Effector memory CD8-positive, alpha-beta T cell (primary cell): Measurements from ENCODE around the gene POLN.

ENCODE experiments used
- ATAC-seq: fragments of 150-1000 bp; cut with Tn5 transposase; replicated peaks from 2 replicates; pipeline ENCODE4 v1.10.0; 2021; ENCODE audit warnings: mild to moderate bottlenecking, moderate library complexity
- DNase-seq, 3 experiments: peaks; one replicate each; pipeline ENCODE4 v3.0.0; 2021
- H3K27ac Mint-ChIP-seq, 2 donors: one replicate each; pipeline ENCODE4 v1.8.0; 2022; ENCODE audit warnings: mild to moderate bottlenecking in 2 of 2, mixed read lengths in 2 of 2, moderate library complexity in 2 of 2
- H3K27me3 Mint-ChIP-seq, 2 donors: one replicate each; pipeline ENCODE4 v1.8.0; 2022; ENCODE audit warnings: mixed read lengths in 2 of 2
- H3K36me3 Mint-ChIP-seq: one replicate; pipeline ENCODE4 v1.8.0; 2022; ENCODE audit warnings: mild to moderate bottlenecking, moderate library complexity, mixed read lengths; ENCODE audit not compliant: insufficient read depth
- H3K4me1 Mint-ChIP-seq, 2 donors: one replicate each; pipeline ENCODE4 v1.8.0; 2022; ENCODE audit warnings: low read depth in 2 of 2, mixed read lengths in 2 of 2
- H3K4me3 Mint-ChIP-seq, 2 donors: one replicate each; pipeline ENCODE4 v1.8.0; 2022; ENCODE audit warnings: mild to moderate bottlenecking in 2 of 2, mixed read lengths in 2 of 2, moderate library complexity in 2 of 2
- H3K9me3 Mint-ChIP-seq, 2 donors: one replicate each; pipeline ENCODE4 v1.8.0; 2022; ENCODE audit warnings: mixed read lengths in 2 of 2

The POLN gene

DNA sequence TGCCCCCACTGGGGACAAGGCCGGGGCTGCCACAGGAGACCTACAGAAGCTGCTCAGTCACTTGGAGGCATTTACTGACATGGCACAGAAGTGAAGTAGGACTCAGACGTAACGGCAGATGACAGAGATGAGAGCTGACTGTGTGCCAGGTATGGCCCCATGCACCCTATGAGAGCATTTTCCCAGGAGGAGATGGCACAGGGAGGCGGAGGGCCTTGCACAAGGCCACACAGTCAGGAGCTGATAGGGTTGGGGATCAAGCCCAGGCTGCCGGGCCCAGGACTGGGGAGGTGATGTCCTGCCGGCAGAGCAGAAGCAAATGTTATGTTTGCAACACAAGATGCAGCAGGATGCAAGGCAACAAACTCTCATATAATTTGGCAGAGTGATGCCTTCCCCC lies 148.7 kb downstream of the POLN start:
- Mint-ChIP-seq H3K4me1 (no peaks in the 10 kb centered on the region), H3K27ac (no peak overlapping the region), H3K36me3 (no peaks in the 10 kb centered on the region), H3K4me3 (no peak overlapping the region), H3K27me3 (peaks cover 12 to 46% of the 10 kb centered on the region in 2 donors), H3K9me3 (peaks cover 0 to 2% of the 10 kb centered on the region in 2 donors)
- no peak for ATAC-seq
- DNase-seq = no peak

DNA sequence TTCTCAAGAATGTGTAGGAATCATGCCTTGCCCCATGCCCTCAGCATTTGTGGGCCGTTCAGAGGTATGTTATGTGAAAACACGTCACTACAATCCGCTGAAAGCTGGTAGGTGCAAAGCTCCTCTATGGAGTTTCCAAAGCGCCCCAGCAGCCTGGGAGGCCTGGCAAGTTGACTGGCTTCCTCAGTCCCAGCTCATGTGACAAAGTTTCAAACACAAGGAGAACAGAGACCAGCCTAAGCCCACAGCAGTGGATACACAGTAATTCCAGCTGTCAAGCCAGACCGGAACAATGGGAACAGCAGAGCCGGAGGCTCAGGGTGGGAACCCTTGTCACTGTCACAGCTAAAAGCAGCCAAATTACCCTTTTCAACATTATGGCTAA lies 149.3 kb downstream of the POLN start:
- H3K36me3 Mint-ChIP-seq = no peaks in the 10 kb centered on the region
- H3K27me3 Mint-ChIP-seq = peaks cover 12 to 46% of the 10 kb centered on the region in 2 donors
- H3K4me3 Mint-ChIP-seq = no peak overlapping the region
- H3K4me1 Mint-ChIP-seq = no peaks in the 10 kb centered on the region
- H3K9me3 Mint-ChIP-seq = peaks cover 0 to 2% of the 10 kb centered on the region in 2 donors
- no peak overlapping the region for H3K27ac Mint-ChIP-seq
- DNase-seq = no peak
- no peak for ATAC-seq

DNA sequence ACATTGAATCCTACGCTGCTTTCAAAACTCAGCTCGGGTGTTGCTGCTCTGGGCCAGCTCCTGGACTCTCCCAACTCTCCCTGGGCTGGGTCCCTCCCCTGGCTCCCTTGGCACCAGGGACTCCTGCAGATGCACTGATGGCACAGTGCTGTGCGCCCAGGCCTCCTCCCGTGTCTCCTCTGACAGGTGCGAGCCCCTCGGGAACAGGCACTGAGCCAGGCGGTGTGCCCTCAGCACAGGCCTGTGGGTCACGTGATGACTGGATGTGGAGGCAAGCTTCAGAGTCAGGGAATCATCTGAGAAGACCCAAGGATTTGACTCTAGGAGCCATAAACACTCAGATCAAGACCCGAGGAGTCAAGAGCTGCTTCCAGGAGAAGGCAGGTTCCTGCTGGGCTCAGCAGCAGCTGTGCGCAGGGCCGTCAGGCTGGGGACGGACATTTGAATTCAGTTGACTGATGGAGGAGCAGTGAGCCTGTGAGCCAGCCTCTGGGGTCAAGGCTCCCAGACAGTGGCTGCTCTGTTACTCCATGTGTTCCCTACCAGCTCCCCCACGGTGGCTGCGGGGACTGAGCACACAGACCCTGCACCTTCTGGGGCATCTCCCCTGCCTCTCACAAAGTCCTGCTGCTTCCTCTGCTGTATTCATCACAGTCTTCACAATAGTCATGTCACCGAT lies 149.8 kb downstream of the POLN start:
- Mint-ChIP-seq H3K4me1 (no peaks in the 10 kb centered on the region), H3K27me3 (peaks cover 12 to 45% of the 10 kb centered on the region in 2 donors), H3K36me3 (no peaks in the 10 kb centered on the region), H3K27ac (no peak overlapping the region), H3K9me3 (peaks cover 0 to 2% of the 10 kb centered on the region in 2 donors), H3K4me3 (no peak overlapping the region)
- ATAC-seq = no peak
- no peak for DNase-seq

DNA sequence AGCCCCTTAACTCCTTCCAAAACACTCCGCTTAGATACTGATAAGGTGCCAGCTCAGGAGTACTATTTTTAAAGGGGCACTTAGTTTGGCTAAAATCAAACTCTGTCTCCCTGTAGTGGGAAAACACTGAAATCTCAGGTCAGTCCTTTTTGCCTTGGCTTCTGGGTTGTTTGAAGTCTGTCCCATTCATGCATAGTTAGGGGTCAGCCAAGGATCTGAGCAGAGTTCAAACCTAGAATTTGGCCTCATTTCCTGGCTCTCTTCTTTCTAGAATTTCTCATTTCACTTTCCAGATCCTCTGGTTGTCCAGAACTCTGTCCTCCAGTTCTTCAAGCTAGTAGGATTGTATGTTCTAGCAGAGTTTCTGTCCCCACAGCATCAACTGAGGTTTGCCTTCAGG lies 151.3 kb downstream of the POLN start:
- peaks cover 16 to 40% of the 10 kb centered on the region in 2 donors for H3K27me3 Mint-ChIP-seq
- DNase-seq (no peak), ATAC-seq (no peak)
- H3K36me3 Mint-ChIP-seq = no peaks in the 10 kb centered on the region
- H3K9me3 Mint-ChIP-seq = no peaks in the 10 kb centered on the region
- no peak overlapping the region for H3K27ac Mint-ChIP-seq
- no peaks in the 10 kb centered on the region for H3K4me1 Mint-ChIP-seq
- no peak overlapping the region for H3K4me3 Mint-ChIP-seq

DNA sequence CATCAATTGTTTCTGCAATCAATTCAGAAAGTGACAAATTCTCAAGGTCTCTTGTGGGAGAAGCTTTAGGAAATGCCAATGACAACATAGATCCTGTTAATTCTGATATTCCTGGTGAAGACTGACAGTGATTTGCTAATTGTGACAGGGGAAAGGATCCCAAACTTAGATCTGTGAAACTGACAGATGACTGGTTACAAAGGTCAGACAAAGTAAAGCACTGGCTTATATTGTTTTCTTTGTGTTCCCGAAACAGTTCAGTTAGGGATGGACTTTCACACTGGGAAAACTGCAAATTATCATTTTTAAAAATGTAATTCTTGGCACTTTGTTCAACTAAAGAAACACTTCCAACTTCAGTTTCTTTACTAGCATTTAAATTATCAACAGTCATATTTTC lies 152.7 kb downstream of the POLN start:
- H3K27ac Mint-ChIP-seq = no peak overlapping the region

DNA sequence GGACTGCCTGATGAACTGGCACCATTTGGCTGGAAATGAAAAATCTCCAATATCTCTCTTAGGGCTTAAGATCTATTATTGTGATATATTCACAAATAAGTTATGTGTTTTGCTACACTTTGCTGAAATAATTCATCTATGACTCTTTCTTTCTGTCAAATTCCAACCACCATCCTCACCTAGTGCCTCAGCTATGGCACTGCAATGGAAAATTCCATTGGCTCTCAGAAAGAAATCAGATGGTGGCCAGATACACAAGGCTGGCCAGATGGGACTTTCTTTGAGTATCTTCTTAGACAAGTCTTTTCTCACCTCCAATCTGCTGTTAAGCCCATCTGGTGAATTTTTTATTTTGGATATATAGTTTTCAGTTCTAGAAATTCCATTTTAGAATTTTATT lies 154.8 kb downstream of the POLN start:
- ATAC-seq (no peak), DNase-seq (no peak)
- Mint-ChIP-seq H3K9me3 (no peaks in the 10 kb centered on the region), H3K27ac (no peak overlapping the region), H3K4me1 (no peaks in the 10 kb centered on the region), H3K4me3 (no peak overlapping the region), H3K27me3 (peaks cover 5 to 28% of the 10 kb centered on the region in 2 donors), H3K36me3 (no peaks in the 10 kb centered on the region)

More for the DNA sequence above, 152.7 kb downstream of the POLN start:
- DNase-seq (no peak), ATAC-seq (no peak)
- Mint-ChIP-seq H3K36me3 (no peaks in the 10 kb centered on the region), H3K4me3 (no peak overlapping the region), H3K9me3 (no peaks in the 10 kb centered on the region), H3K4me1 (no peaks in the 10 kb centered on the region), H3K27me3 (peaks cover 12 to 43% of the 10 kb centered on the region in 2 donors)

DNA sequence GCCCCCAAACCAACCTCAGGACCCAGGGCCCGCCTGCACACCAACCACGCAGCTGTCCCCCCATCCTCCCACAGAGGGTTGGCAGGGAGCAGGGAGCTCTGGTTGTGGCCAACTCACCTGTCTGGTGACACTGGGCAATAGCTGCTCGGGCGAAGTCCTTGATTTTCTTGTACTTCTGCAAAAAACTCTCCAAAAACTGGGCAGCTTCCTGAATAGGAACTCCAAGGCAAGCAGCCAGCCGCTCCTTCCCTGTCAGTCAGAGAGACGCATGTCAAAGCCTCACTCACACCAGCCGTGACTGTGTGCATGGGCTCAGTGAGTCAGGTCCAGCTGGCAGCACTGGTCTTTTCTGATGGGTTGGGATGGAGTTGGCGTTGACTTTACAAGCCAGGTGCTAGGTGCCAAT lies 156.4 kb downstream of the POLN start:
- no peaks in the 10 kb centered on the region for H3K4me1 Mint-ChIP-seq
- DNase-seq (no peak), ATAC-seq (no peak)
- H3K27me3 Mint-ChIP-seq = peaks cover 5 to 17% of the 10 kb centered on the region in 2 donors
- no peak overlapping the region for H3K27ac Mint-ChIP-seq
- no peak overlapping the region for H3K4me3 Mint-ChIP-seq
- H3K9me3 Mint-ChIP-seq = no peaks in the 10 kb centered on the region
- H3K36me3 Mint-ChIP-seq = no peaks in the 10 kb centered on the region

DNA sequence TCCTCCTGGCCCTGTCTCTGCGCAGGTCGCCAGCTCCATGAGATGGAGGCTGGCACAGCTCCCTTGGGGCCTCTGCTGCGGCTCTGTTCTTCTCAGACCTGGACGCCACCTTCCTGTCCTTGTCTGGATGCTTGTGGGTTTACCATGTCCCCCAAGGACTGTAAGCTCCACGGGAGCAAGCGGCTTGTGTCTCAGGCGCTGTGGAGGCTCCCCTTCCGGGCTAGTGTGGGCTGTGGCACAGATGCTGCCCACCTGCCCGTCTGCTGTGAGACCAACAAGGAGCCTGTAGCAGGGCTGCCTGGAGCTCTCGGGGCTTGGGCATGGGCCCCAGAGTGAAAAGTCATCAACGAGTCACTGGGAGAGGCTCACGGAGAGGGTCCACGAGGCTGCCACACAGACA lies 157.6 kb downstream of the POLN start:
- H3K36me3 Mint-ChIP-seq = no peaks in the 10 kb centered on the region
- H3K27ac Mint-ChIP-seq = no peak overlapping the region
- ATAC-seq (no peak), DNase-seq (no peak)
- H3K27me3 Mint-ChIP-seq = peaks cover 5 to 9% of the 10 kb centered on the region in 2 donors
- H3K9me3 Mint-ChIP-seq = no peaks in the 10 kb centered on the region
- no peaks in the 10 kb centered on the region for H3K4me1 Mint-ChIP-seq
- no peak overlapping the region for H3K4me3 Mint-ChIP-seq

DNA sequence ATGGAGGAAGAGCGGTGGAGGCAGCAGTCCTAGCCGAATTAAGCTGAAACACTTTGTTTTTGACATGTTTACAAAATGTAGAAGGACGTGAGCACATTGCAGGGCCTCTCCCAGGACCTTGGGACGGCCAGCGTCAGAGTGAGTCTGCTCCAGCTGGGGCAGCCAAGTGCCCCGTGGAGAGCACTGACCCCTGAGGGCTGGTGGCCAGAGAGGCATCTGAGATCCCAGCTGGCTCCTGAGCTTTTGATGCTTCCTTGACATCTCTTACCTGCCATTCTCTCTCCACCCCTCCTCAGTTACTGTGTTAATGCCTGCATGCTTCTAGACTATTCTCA lies 158.1 kb downstream of the POLN start:
- no peaks in the 10 kb centered on the region for H3K9me3 Mint-ChIP-seq
- H3K27me3 Mint-ChIP-seq = peaks cover 5 to 9% of the 10 kb centered on the region in 2 donors
- no peak overlapping the region for H3K4me3 Mint-ChIP-seq
- DNase-seq (no peak), ATAC-seq (no peak)
- no peak overlapping the region for H3K27ac Mint-ChIP-seq
- H3K36me3 Mint-ChIP-seq = no peaks in the 10 kb centered on the region
- no peaks in the 10 kb centered on the region for H3K4me1 Mint-ChIP-seq

DNA sequence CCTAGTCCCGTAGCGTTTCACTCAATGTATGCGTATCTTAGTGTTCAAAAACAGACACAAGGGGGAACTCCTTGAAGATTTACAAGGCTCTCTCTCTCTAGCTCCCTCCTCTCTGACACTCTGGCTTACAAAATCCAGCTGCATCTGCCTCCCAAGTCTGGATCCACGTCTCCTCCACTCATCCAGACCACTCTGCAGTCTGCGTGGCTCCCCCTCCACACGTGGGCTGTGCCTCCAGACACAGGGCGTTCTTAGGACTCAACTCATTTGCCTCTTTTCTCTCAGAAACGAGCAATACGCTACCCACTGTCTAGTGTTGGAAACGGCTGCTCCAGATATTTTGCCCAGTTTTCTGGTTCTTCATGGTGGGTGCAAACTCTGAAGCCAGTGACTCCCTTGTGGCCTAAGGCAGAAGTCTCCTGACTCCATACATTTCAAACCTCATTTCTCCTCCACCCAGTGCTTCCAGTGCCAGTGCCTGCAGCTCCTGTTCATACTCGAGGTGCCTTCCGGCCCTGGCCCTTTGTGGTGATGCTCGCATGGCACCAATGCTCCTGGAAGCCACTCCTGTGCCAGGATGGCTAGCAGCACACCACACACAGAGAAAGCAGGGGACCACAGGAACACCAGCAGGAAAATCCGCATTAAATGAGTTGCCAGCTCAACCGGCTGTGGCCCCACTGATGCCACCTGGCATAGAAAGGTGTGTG lies 158.7 kb downstream of the POLN start:
- no peak overlapping the region for H3K27ac Mint-ChIP-seq
- DNase-seq = no peak
- no peak overlapping the region for H3K4me3 Mint-ChIP-seq
- peaks cover 5 to 9% of the 10 kb centered on the region in 2 donors for H3K27me3 Mint-ChIP-seq
- H3K9me3 Mint-ChIP-seq = no peaks in the 10 kb centered on the region
- ATAC-seq = no peak
- no peaks in the 10 kb centered on the region for H3K36me3 Mint-ChIP-seq
- no peaks in the 10 kb centered on the region for H3K4me1 Mint-ChIP-seq

DNA sequence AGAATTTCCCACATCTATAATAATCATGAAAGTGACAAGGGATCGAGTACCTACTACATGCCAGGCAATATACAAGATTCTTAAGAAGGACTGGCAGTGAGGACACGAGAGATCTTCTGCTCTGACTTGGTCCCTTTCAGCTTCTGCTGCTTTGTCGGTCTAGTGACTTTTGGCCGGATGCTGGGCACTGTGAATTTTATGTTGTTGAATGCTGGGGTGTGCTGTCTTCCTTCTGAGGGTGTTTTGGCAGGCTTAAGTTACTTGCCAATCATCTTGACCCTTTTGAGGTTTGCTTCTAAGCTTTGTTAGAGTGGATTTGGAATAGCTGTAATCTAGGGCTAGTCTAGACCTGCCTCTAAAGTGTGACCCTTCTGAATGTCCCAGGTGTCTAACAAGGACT lies 159.3 kb downstream of the POLN start:
- H3K9me3 Mint-ChIP-seq = no peaks in the 10 kb centered on the region
- no peaks in the 10 kb centered on the region for H3K4me1 Mint-ChIP-seq
- H3K27me3 Mint-ChIP-seq = peaks cover 5 to 9% of the 10 kb centered on the region in 2 donors
- no peak for DNase-seq
- H3K36me3 Mint-ChIP-seq = no peaks in the 10 kb centered on the region
- no peak for ATAC-seq
- no peak overlapping the region for H3K27ac Mint-ChIP-seq
- H3K4me3 Mint-ChIP-seq = no peak overlapping the region

DNA sequence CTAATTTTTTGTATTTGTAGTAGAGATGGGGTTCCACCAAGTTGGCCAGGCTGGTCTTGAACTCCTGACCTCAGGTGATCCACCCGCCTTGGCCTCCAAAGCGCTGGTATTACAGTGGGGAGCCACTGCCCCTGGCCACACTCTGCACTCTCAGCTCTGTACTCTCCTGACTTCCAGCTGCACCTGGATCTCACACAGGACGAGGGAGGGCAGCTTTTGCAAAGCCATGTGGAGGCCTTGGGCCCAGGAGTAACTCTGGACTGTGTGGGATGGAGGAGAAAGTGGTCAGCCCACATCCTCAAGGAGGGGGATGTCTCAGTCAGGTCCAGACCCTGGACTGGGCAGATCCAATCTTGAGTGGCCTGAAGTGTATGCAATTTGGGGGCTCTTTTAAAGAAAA lies 159.8 kb downstream of the POLN start:
- H3K27ac Mint-ChIP-seq = no peak overlapping the region
- no peak overlapping the region for H3K4me3 Mint-ChIP-seq
- H3K36me3 Mint-ChIP-seq = no peaks in the 10 kb centered on the region
- H3K9me3 Mint-ChIP-seq = no peaks in the 10 kb centered on the region
- ATAC-seq = no peak
- H3K27me3 Mint-ChIP-seq = peaks cover 5 to 9% of the 10 kb centered on the region in 2 donors
- DNase-seq = no peak
- H3K4me1 Mint-ChIP-seq = no peaks in the 10 kb centered on the region

DNA sequence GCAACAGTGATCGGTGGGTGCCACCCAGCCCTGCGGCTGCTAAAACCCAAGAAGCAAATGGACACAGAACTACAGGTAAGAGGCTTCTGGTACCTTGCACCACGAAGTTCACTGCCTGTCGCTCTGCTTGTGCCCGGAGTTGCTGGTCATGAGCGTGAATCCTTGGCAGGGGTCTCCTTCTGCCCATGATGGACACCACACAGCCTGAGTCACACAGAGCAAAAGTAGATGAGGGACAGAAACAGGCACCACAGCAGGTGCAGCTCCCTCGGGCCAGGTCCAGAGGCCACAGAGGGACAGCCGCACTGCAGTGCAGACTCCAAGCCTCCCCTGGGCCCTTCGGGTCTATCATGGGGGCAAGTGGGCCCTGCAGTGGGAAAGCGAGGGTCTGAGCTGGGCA lies 160.4 kb downstream of the POLN start:
- Mint-ChIP-seq H3K36me3 (no peaks in the 10 kb centered on the region), H3K27me3 (peaks cover 5 to 9% of the 10 kb centered on the region in 2 donors), H3K9me3 (no peaks in the 10 kb centered on the region), H3K4me3 (no peak overlapping the region), H3K4me1 (no peaks in the 10 kb centered on the region), H3K27ac (peak overlapping the region in 1 of 2 donors; percentile 35)
- no peak for DNase-seq
- ATAC-seq = no peak
